Duodenal mucosa (tissue), 2 donors: ENCODE results near the gene STRBP.
"Not testable (repeated sequence)": the region's sequence is repeated elsewhere in the genome, so short reads cannot be mapped to it uniquely, and the experiment has no call there.

Experiments used
- H3K27ac ChIP-seq: one replicate; pipeline ENCODE4 v1.7.0; 2013; ENCODE audit warnings: low read depth, low read length
- H3K27me3 ChIP-seq, 2 donors: one replicate each; pipeline ENCODE4 v1.7.0; 2013; ENCODE audit warnings: low read length in 2 of 2, control low read depth in 1 of 2; ENCODE audit not compliant: insufficient read depth in 2 of 2, control insufficient read depth in 1 of 2
- H3K36me3 ChIP-seq, 2 donors: one replicate each; pipeline ENCODE4 v1.7.0; 2013; ENCODE audit warnings: low read length in 2 of 2, control low read depth in 1 of 2; ENCODE audit not compliant: insufficient read depth in 2 of 2, control insufficient read depth in 1 of 2
- H3K4me1 ChIP-seq, 2 donors: one replicate each; pipeline ENCODE4 v1.7.0; 2013; ENCODE audit warnings: low read length in 2 of 2, control low read depth in 1 of 2; ENCODE audit not compliant: insufficient read depth in 2 of 2, control insufficient read depth in 1 of 2
- H3K4me3 ChIP-seq, 2 donors: one replicate each; pipeline ENCODE4 v1.7.0; 2013; ENCODE audit warnings: low read length in 2 of 2, low read depth in 1 of 2
- H3K9ac ChIP-seq, 2 donors: one replicate each; pipeline ENCODE4 v1.7.0; 2013; ENCODE audit warnings: low read length in 2 of 2, low read depth in 1 of 2
- H3K9me3 ChIP-seq, 2 donors: one replicate each; pipeline ENCODE4 v1.7.0; 2013; ENCODE audit warnings: low read length in 2 of 2, control low read depth in 1 of 2; ENCODE audit not compliant: control insufficient read depth in 1 of 2

The STRBP gene

GRCh38 chr9:123208626-123209174 lies 59.7 kb downstream of the STRBP start:
- no peaks in the 10 kb centered on the region for H3K4me1 ChIP-seq
- no peaks in the 10 kb centered on the region for H3K9me3 ChIP-seq
- H3K27ac ChIP-seq = no peak overlapping the region
- no peaks in the 10 kb centered on the region for H3K27me3 ChIP-seq
- no peaks in the 10 kb centered on the region for H3K36me3 ChIP-seq
- no peak overlapping the region for H3K9ac ChIP-seq
- H3K4me3 ChIP-seq = no peak overlapping the region

GRCh38 chr9:123206065-123206464 lies 62.3 kb downstream of the STRBP start:
- Histone ChIP-seq H3K36me3 (no peaks in the 10 kb centered on the region), H3K9me3 (no peaks in the 10 kb centered on the region), H3K27ac (no peak overlapping the region), H3K4me3 (no peak overlapping the region), H3K4me1 (no peaks in the 10 kb centered on the region), H3K9ac (no peak overlapping the region), H3K27me3 (no peaks in the 10 kb centered on the region)

GRCh38 chr9:123201083-123201482 lies 67.3 kb downstream of the STRBP start:
- Histone ChIP-seq H3K27ac (no peak overlapping the region), H3K4me1 (no peaks in the 10 kb centered on the region), H3K27me3 (no peaks in the 10 kb centered on the region), H3K9me3 (no peaks in the 10 kb centered on the region), H3K9ac (no peak overlapping the region), H3K36me3 (no peaks in the 10 kb centered on the region), H3K4me3 (no peak overlapping the region)

- H3K4me1 ChIP-seq, H3K9me3 ChIP-seq, H3K27ac ChIP-seq, H3K9ac ChIP-seq, H3K36me3 ChIP-seq, H3K27me3 ChIP-seq, H3K4me3 ChIP-seq: not testable (repeated sequence)
These were observed 67.9 kb downstream of the STRBP start for GRCh38 chr9:123200469-123200868.

- H3K4me3 ChIP-seq = no peak overlapping the region
- no peak overlapping the region for H3K27ac ChIP-seq
- no peak overlapping the region for H3K9ac ChIP-seq
- H3K27me3 ChIP-seq = no peaks in the 10 kb centered on the region
- H3K36me3 ChIP-seq = no peaks in the 10 kb centered on the region
- no peaks in the 10 kb centered on the region for H3K9me3 ChIP-seq
- H3K4me1 ChIP-seq = no peaks in the 10 kb centered on the region
These were observed 72.3 kb downstream of the STRBP start for GRCh38 chr9:123196124-123196523.

- Histone ChIP-seq H3K9me3 (no peaks in the 10 kb centered on the region), H3K36me3 (no peaks in the 10 kb centered on the region), H3K27me3 (no peaks in the 10 kb centered on the region), H3K9ac (no peak overlapping the region), H3K4me3 (no peak overlapping the region), H3K4me1 (no peaks in the 10 kb centered on the region), H3K27ac (no peak overlapping the region)
These were observed 74.4 kb downstream of the STRBP start for GRCh38 chr9:123194023-123194422.

- Histone ChIP-seq H3K4me1 (peaks cover 0 to 4% of the 10 kb centered on the region in 2 donors), H3K9me3 (no peaks in the 10 kb centered on the region), H3K9ac (no peak overlapping the region), H3K36me3 (no peaks in the 10 kb centered on the region), H3K27me3 (no peaks in the 10 kb centered on the region), H3K4me3 (no peak overlapping the region), H3K27ac (no peak overlapping the region)
These were observed 76.7 kb downstream of the STRBP start for GRCh38 chr9:123191680-123192079.

- Histone ChIP-seq H3K9ac (no peak overlapping the region), H3K27ac (no peak overlapping the region), H3K27me3 (no peaks in the 10 kb centered on the region), H3K36me3 (no peaks in the 10 kb centered on the region), H3K9me3 (no peaks in the 10 kb centered on the region), H3K4me3 (no peak overlapping the region), H3K4me1 (peaks cover 0 to 7% of the 10 kb centered on the region in 2 donors)
These were observed 77.1 kb downstream of the STRBP start for GRCh38 chr9:123191260-123191659.

GRCh38 chr9:123187131-123187530 lies 81.3 kb downstream of the STRBP start:
- H3K4me3 ChIP-seq = no peak overlapping the region
- no peak overlapping the region for H3K27ac ChIP-seq
- no peaks in the 10 kb centered on the region for H3K9me3 ChIP-seq
- H3K4me1 ChIP-seq = peaks cover 0 to 8% of the 10 kb centered on the region in 2 donors
- H3K36me3 ChIP-seq = no peaks in the 10 kb centered on the region
- no peaks in the 10 kb centered on the region for H3K27me3 ChIP-seq
- no peak overlapping the region for H3K9ac ChIP-seq

GRCh38 chr9:123186029-123186428 lies 82.4 kb downstream of the STRBP start:
- not testable (repeated sequence) for H3K9ac ChIP-seq, H3K27ac ChIP-seq, H3K9me3 ChIP-seq, H3K36me3 ChIP-seq, H3K4me3 ChIP-seq, H3K27me3 ChIP-seq, H3K4me1 ChIP-seq

GRCh38 chr9:123176949-123177348 lies 91.4 kb downstream of the STRBP start:
- H3K36me3 ChIP-seq = peaks cover 5 to 11% of the 10 kb centered on the region in 2 donors
- H3K9me3 ChIP-seq = no peaks in the 10 kb centered on the region

More at GRCh38 chr9:123176949-123177348, 91.4 kb downstream of the STRBP start:
- peaks cover 5 to 13% of the 10 kb centered on the region in 2 donors for H3K4me1 ChIP-seq
- no peaks in the 10 kb centered on the region for H3K27me3 ChIP-seq
- no peak overlapping the region for H3K4me3 ChIP-seq
- H3K27ac ChIP-seq = no peak overlapping the region
- H3K9ac ChIP-seq = no peak overlapping the region
